H1 (cell line): Measurements from ENCODE around the gene DDN. TPM values are rescaled to one million over a fixed set of nuclear protein-coding genes. Genes with fewer than 3 reads are reported as not detected.

Experiments
- ASH2L ChIP-seq: fragments of 200-600, 300-600 bp; sonication (generic); IDR thresholded peaks from one replicate; pipeline ENCODE4 v1.7.1; 2017; ENCODE audit warnings: low read length
- CTBP2 ChIP-seq: IDR thresholded peaks from 2 replicates; pipeline ENCODE4 v1.7.0; 2011; ENCODE audit warnings: borderline replicate concordance, mild to moderate bottlenecking, moderate library complexity, mixed read lengths, low read length; ENCODE audit not compliant: insufficient read depth, insufficient read length
- GABPA ChIP-seq: IDR thresholded peaks from 2 replicates; pipeline ENCODE4 v1.6.1; 2011; ENCODE audit warnings: mild to moderate bottlenecking, low read length, moderate library complexity, borderline replicate concordance; ENCODE audit not compliant: insufficient read depth
- HDAC2 ChIP-seq, 2 experiments: fragments of 300-600 bp in 1 of 2; sonication (generic) in 1 of 2; IDR thresholded peaks; 2 replicates each; pipeline ENCODE4 v1.6.1; 2011 to 2012; ENCODE audit warnings: low read depth in 2 of 2, low read length in 2 of 2, mild to moderate bottlenecking in 2 of 2, moderate library complexity in 2 of 2, borderline replicate concordance in 1 of 2, inconsistent platforms in 1 of 2
- HDAC6 ChIP-seq: IDR thresholded peaks from one replicate; pipeline ENCODE4 v1.7.1; 2012; ENCODE audit warnings: low read depth, mild to moderate bottlenecking, inconsistent platforms, low read length, moderate library complexity
- KDM4A ChIP-seq: IDR thresholded peaks from one replicate; pipeline ENCODE4 v1.7.1; 2012; ENCODE audit warnings: low read depth, mild to moderate bottlenecking, moderate library complexity, low read length, inconsistent platforms; ENCODE audit not compliant: severe bottlenecking
- RAD21 ChIP-seq, 2 experiments: IDR thresholded peaks in 1 of 2; conservative IDR thresholded peaks in 1 of 2; 2 replicates each; pipeline ENCODE4 v1.6.1; 2011; ENCODE audit warnings: low read depth in 2 of 2, low read length in 2 of 2, improper control_type of control experiment in 1 of 2, inconsistent platforms in 1 of 2, mild to moderate bottlenecking in 1 of 2, moderate library complexity in 1 of 2
- SIRT6 ChIP-seq: IDR thresholded peaks from one replicate; pipeline ENCODE4 v1.7.1; 2012; ENCODE audit warnings: low read length, inconsistent platforms
- SP2 ChIP-seq: IDR thresholded peaks from 2 replicates; pipeline ENCODE4 v1.6.1; 2012; ENCODE audit warnings: mild to moderate bottlenecking, low read length, inconsistent platforms
- SP4 ChIP-seq: IDR thresholded peaks from 2 replicates; pipeline ENCODE4 v1.6.1; 2012; ENCODE audit warnings: low read length, inconsistent platforms
- SUZ12 ChIP-seq: fragments of 200-600 bp; sonication (generic); IDR thresholded peaks from 2 replicates; pipeline ENCODE4 v1.6.1; 2012; ENCODE audit warnings: mild to moderate bottlenecking, inconsistent platforms, low read length, moderate library complexity, mixed read lengths
- polyA plus RNA-seq, 7 experiments: library from polyadenylated mRNA; depleted of rRNA in 3 of 7; stranded (reverse) in 5 of 7; unstranded in 2 of 7; fragments of >200 nt in 5 of 7; fragments of 200-250 nt in 2 of 7; gene quantifications; 1 replicate in 5 of 7; 2 replicates in 1 of 7; 4 replicates in 1 of 7; pipeline versions ENCODE4 v1.2.1 to v1.2.3, GENCODE V29; 2011 to 2013; ENCODE audit warnings: missing spikeins in 2 of 7, mixed read lengths in 2 of 7
- total RNA-seq: library from RNA; stranded (reverse); fragmentation: NEBNext Ultra II Directional; extraction: Animal tissue kit (Norgen Biotek cat#: 25700); gene quantifications from 2 replicates; pipeline ENCODE4 v1.2.1, GENCODE V29; 2021
- TF ChIP-seq, protein P1 (sequence below): IDR thresholded peaks from 2 replicates; pipeline ENCODE4 v1.6.1; 2012; ENCODE audit warnings: inconsistent platforms

Gene DDN
- total and polyA plus RNA-seq, 2 of the 8 experiments (the other 6 are each of a cell fraction or from before 2014, with no cell fraction given), result 0.14 to 0.30 TPM

GRCh38 chr12:48996794-48997718 lies 2.1 kb downstream of the DDN start (continued):
- TF ChIP-seq ASH2L, result peak; percentile 28
- TF ChIP-seq SIRT6, result no peak
- TF ChIP-seq, protein P1, sequence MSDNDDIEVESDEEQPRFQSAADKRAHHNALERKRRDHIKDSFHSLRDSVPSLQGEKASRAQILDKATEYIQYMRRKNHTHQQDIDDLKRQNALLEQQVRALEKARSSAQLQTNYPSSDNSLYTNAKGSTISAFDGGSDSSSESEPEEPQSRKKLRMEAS, result 0 out of 2 replicates have a peak, but pooled peaks have one; percentile 32
- TF ChIP-seq RAD21 (IDR thresholded peaks at IDR 0.05 in 1 of 2, conservative IDR thresholded peaks at IDR 0.05 in 1 of 2; ENCODE audit: low read depth in 2 of 2, low read length in 2 of 2), result peak; percentile 45 to 63
- TF ChIP-seq HDAC6, result no peak
- peak; percentile 33 for TF ChIP-seq KDM4A
- no peak for TF ChIP-seq SP4
- TF ChIP-seq SUZ12, result peak; percentile 90
- no peak for TF ChIP-seq GABPA
- no peak for TF ChIP-seq SP2
- TF ChIP-seq CTBP2, result no peak
- TF ChIP-seq HDAC2 (IDR thresholded peaks at IDR 0.05; ENCODE audit: borderline replicate concordance in 1 of 2, low read depth in 2 of 2, low read length in 2 of 2), result no peak
